H1 (cell line): Measurements from ENCODE around the gene ELOVL5. TPM values are rescaled to one million over a fixed set of nuclear protein-coding genes. Genes with fewer than 3 reads are reported as not detected.

ENCODE experiments used
- CHD7 ChIP-seq: fragments of 300-600 bp; sonication (generic); IDR thresholded peaks from 2 replicates; pipeline ENCODE4 v1.7.1; 2012; ENCODE audit warnings: low read length, moderate library complexity, mild to moderate bottlenecking, inconsistent platforms; ENCODE audit not compliant: insufficient replicate concordance
- RAD21 ChIP-seq, 2 experiments: IDR thresholded peaks in 1 of 2; conservative IDR thresholded peaks in 1 of 2; 2 replicates each; pipeline ENCODE4 v1.6.1; 2011; ENCODE audit warnings: low read depth in 2 of 2, low read length in 2 of 2, improper control_type of control experiment in 1 of 2, inconsistent platforms in 1 of 2, mild to moderate bottlenecking in 1 of 2, moderate library complexity in 1 of 2
- RBBP5 ChIP-seq: IDR thresholded peaks from 2 replicates; pipeline ENCODE4 v1.7.1; 2012; ENCODE audit warnings: low read depth, mild to moderate bottlenecking, inconsistent platforms, low read length, moderate library complexity, borderline replicate concordance
- polyA plus RNA-seq, 7 experiments: library from polyadenylated mRNA; depleted of rRNA in 3 of 7; stranded (reverse) in 5 of 7; unstranded in 2 of 7; fragments of >200 nt in 5 of 7; fragments of 200-250 nt in 2 of 7; gene quantifications; 1 replicate in 5 of 7; 2 replicates in 1 of 7; 4 replicates in 1 of 7; pipeline versions ENCODE4 v1.2.1 to v1.2.3, GENCODE V29; 2011 to 2013; ENCODE audit warnings: missing spikeins in 2 of 7, mixed read lengths in 2 of 7
- total RNA-seq: library from RNA; stranded (reverse); fragmentation: NEBNext Ultra II Directional; extraction: Animal tissue kit (Norgen Biotek cat#: 25700); gene quantifications from 2 replicates; pipeline ENCODE4 v1.2.1, GENCODE V29; 2021

Gene ELOVL5
- total and polyA plus RNA-seq, 2 of the 8 experiments (the other 6 are each of a cell fraction or from before 2014, with no cell fraction given) = 113 to 156 TPM

DNA sequence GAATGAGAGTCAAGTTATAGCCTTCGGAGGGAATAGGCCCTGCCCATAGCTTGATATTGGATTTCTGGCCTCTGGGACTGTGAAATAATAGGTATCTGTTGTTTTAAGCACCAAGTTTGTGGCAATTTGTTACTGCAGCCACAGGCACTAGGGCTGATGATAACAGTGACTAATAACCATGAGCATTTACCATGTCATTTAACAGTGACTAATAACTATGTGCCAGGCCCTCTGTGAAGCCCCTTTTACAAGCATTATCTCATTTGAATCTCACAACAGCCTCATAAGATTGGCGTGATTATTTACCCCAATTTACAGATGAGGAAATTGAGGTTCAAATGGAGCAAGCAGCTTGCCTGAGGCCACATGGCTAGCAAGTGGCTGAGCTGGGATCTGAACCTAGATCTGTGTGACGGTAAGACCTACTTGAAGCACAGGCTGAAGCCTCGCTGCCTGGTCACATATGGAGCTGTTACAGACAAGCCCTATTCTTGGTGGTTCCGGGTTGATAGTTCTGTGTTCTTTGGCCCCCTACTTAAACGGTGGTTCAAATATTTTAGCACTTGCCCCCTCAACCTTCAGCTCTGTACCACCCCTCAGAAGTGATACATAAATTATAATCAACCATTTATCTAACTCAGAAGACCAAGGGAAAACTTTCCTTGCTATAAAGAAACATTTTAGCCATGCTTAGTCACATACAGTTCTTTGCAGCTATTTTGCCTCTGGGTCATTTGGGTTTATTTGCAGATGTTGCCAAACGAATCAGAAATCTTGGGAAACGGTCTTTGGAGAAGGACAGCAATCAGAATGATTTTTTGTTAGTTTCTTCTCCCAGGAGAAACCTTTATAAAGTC lies 98.3 kb downstream of the ELOVL5 start (continued):
- TF ChIP-seq CHD7 (no peak), RBBP5 (no peak), RAD21 (IDR thresholded peaks at IDR 0.05 in 1 of 2, conservative IDR thresholded peaks at IDR 0.05 in 1 of 2; ENCODE audit: low read depth in 2 of 2, low read length in 2 of 2) (no peak)
- TF ChIP-seq, all 59 proteins: peak for 0
